Activated naive CD8-positive, alpha-beta T cell treated with anti-CD3 and anti-CD28 coated beads, Interleukin-2, amount 50 U/mL, for 24 hours (primary cell): ENCODE results near the gene SF3B2.
"Not testable (repeated sequence)": the region's sequence is repeated elsewhere in the genome, so short reads cannot be mapped to it uniquely, and the experiment has no call there.

Experiments
- ATAC-seq: fragments of 150-1000 bp; cut with Tn5 transposase; one replicate; pipeline ENCODE4 v1.10.0; 2021
- DNase-seq: peaks from one replicate; pipeline ENCODE4 v3.0.0; 2021
- H3K27ac Mint-ChIP-seq: one replicate; pipeline ENCODE4 v1.8.0; 2021; ENCODE audit warnings: mild to moderate bottlenecking, mixed read lengths
- H3K27me3 Mint-ChIP-seq: one replicate; pipeline ENCODE4 v1.8.0; 2021; ENCODE audit warnings: mixed read lengths
- H3K36me3 Mint-ChIP-seq: one replicate; pipeline ENCODE4 v1.8.0; 2021; ENCODE audit warnings: low read depth, mixed read lengths
- H3K4me1 Mint-ChIP-seq: one replicate; pipeline ENCODE4 v1.8.0; 2021; ENCODE audit warnings: mixed read lengths
- H3K4me3 Mint-ChIP-seq: one replicate; pipeline ENCODE4 v1.8.0; 2021; ENCODE audit warnings: mild to moderate bottlenecking, moderate library complexity, mixed read lengths
- H3K9me3 Mint-ChIP-seq: one replicate; pipeline ENCODE4 v1.8.0; 2021; ENCODE audit warnings: mixed read lengths

Gene SF3B2

GRCh38 chr11:66083767-66084166 lies 31.6 kb downstream of the SF3B2 start:
- DNase-seq (no peak), ATAC-seq (no peak)
- H3K9me3 Mint-ChIP-seq: no peaks in the 10 kb centered on the region
- H3K4me3 Mint-ChIP-seq: no peak overlapping the region
- peaks cover 90% of the 10 kb centered on the region for H3K4me1 Mint-ChIP-seq
- H3K27ac Mint-ChIP-seq: peak overlapping the region; percentile 41
- no peaks in the 10 kb centered on the region for H3K27me3 Mint-ChIP-seq
- H3K36me3 Mint-ChIP-seq: peaks cover 2% of the 10 kb centered on the region

GRCh38 chr11:66084821-66085475 lies 32.8 kb downstream of the SF3B2 start:
- Mint-ChIP-seq H3K27ac (peak overlapping the region; percentile 41), H3K4me1 (peaks cover 85% of the 10 kb centered on the region), H3K27me3 (no peaks in the 10 kb centered on the region), H3K36me3 (peaks cover 9% of the 10 kb centered on the region), H3K9me3 (no peaks in the 10 kb centered on the region), H3K4me3 (no peak overlapping the region)
- DNase-seq: no peak
- ATAC-seq: no peak

- ATAC-seq: no peak
- Mint-ChIP-seq H3K36me3 (peaks cover 14% of the 10 kb centered on the region), H3K4me3 (no peak overlapping the region), H3K27me3 (no peaks in the 10 kb centered on the region), H3K9me3 (no peaks in the 10 kb centered on the region), H3K4me1 (peaks cover 67% of the 10 kb centered on the region), H3K27ac (peak overlapping the region; percentile 13)
- no peak for DNase-seq
Measured at GRCh38 chr11:66087148-66087908, 35.2 kb downstream of the SF3B2 start.

- ATAC-seq: no peak
Measured at GRCh38 chr11:66089067-66089466, 36.9 kb downstream of the SF3B2 start.

GRCh38 chr11:66090288-66090687 lies 38.1 kb downstream of the SF3B2 start:
- Mint-ChIP-seq H3K27ac (no peak overlapping the region), H3K4me3 (no peak overlapping the region), H3K9me3 (no peaks in the 10 kb centered on the region)

More at GRCh38 chr11:66089067-66089466, 36.9 kb downstream of the SF3B2 start:
- Mint-ChIP-seq H3K4me1 (peaks cover 51% of the 10 kb centered on the region), H3K27me3 (no peaks in the 10 kb centered on the region), H3K27ac (no peak overlapping the region), H3K36me3 (peaks cover 17% of the 10 kb centered on the region), H3K9me3 (no peaks in the 10 kb centered on the region), H3K4me3 (no peak overlapping the region)
- DNase-seq: no peak

GRCh38 chr11:66092125-66092524 lies 40.0 kb downstream of the SF3B2 start:
- not testable (repeated sequence) for DNase-seq, H3K27ac Mint-ChIP-seq, H3K4me3 Mint-ChIP-seq, H3K27me3 Mint-ChIP-seq, ATAC-seq, H3K9me3 Mint-ChIP-seq
- Mint-ChIP-seq H3K36me3 (peaks cover 17% of the 10 kb centered on the region), H3K4me1 (peaks cover 32% of the 10 kb centered on the region)

More at GRCh38 chr11:66090288-66090687, 38.1 kb downstream of the SF3B2 start:
- no peak for DNase-seq
- H3K36me3 Mint-ChIP-seq: peaks cover 17% of the 10 kb centered on the region
- H3K4me1 Mint-ChIP-seq: peaks cover 40% of the 10 kb centered on the region
- no peak for ATAC-seq
- H3K27me3 Mint-ChIP-seq: no peaks in the 10 kb centered on the region

- Mint-ChIP-seq H3K36me3 (peaks cover 10% of the 10 kb centered on the region), H3K4me1 (peaks cover 58% of the 10 kb centered on the region), H3K27ac (peak overlapping the region; percentile 93)
- not testable (repeated sequence) for ATAC-seq, DNase-seq, H3K27me3 Mint-ChIP-seq, H3K9me3 Mint-ChIP-seq, H3K4me3 Mint-ChIP-seq
Measured at GRCh38 chr11:66099746-66100145, 47.6 kb downstream of the SF3B2 start.

GRCh38 chr11:66100272-66101065 lies 48.3 kb downstream of the SF3B2 start:
- Mint-ChIP-seq H3K36me3 (peaks cover 12% of the 10 kb centered on the region), H3K4me1 (peaks cover 65% of the 10 kb centered on the region)

GRCh38 chr11:66101066-66101464 lies 48.9 kb downstream of the SF3B2 start:
- Mint-ChIP-seq H3K4me3 (peak overlapping the region; percentile 79), H3K9me3 (no peaks in the 10 kb centered on the region), H3K36me3 (peaks cover 15% of the 10 kb centered on the region), H3K27me3 (no peaks in the 10 kb centered on the region), H3K27ac (peak overlapping the region; percentile 93), H3K4me1 (peaks cover 71% of the 10 kb centered on the region)
- DNase-seq (no peak), ATAC-seq (no peak)

More at GRCh38 chr11:66100272-66101065, 48.3 kb downstream of the SF3B2 start:
- H3K27ac Mint-ChIP-seq: peak overlapping the region; percentile 93
- ATAC-seq: peak; percentile 85
- DNase-seq: peak; percentile 63
- H3K4me3 Mint-ChIP-seq: peak overlapping the region; percentile 79
- no peaks in the 10 kb centered on the region for H3K27me3 Mint-ChIP-seq
- H3K9me3 Mint-ChIP-seq: no peaks in the 10 kb centered on the region

- Mint-ChIP-seq H3K4me1 (peaks cover 84% of the 10 kb centered on the region), H3K4me3 (peak overlapping the region; percentile 65), H3K36me3 (peaks cover 17% of the 10 kb centered on the region), H3K27ac (peak overlapping the region; percentile 90), H3K27me3 (no peaks in the 10 kb centered on the region), H3K9me3 (no peaks in the 10 kb centered on the region)
- DNase-seq (no peak), ATAC-seq (no peak)
Measured at GRCh38 chr11:66104057-66104638, 52.0 kb downstream of the SF3B2 start.

- Mint-ChIP-seq H3K4me3 (peak overlapping the region; percentile 59), H3K4me1 (peaks cover 89% of the 10 kb centered on the region), H3K27me3 (no peaks in the 10 kb centered on the region), H3K36me3 (peaks cover 15% of the 10 kb centered on the region), H3K27ac (peak overlapping the region; percentile 76), H3K9me3 (no peaks in the 10 kb centered on the region)
- peak; percentile 87 for ATAC-seq
- DNase-seq: peak; percentile 70
Measured at GRCh38 chr11:66106786-66107599, 54.8 kb downstream of the SF3B2 start.

- DNase-seq: no peak
- peak; percentile 6 for ATAC-seq
- peaks cover 93% of the 10 kb centered on the region for H3K4me1 Mint-ChIP-seq
- H3K27ac Mint-ChIP-seq: peak overlapping the region; percentile 76
- H3K27me3 Mint-ChIP-seq: no peaks in the 10 kb centered on the region
- peaks cover 15% of the 10 kb centered on the region for H3K36me3 Mint-ChIP-seq
- H3K9me3 Mint-ChIP-seq: no peaks in the 10 kb centered on the region
- H3K4me3 Mint-ChIP-seq: no peak overlapping the region
Measured at GRCh38 chr11:66107600-66108510, 55.7 kb downstream of the SF3B2 start.

GRCh38 chr11:66109294-66109693 lies 57.1 kb downstream of the SF3B2 start:
- peak; percentile 60 for ATAC-seq
- DNase-seq: no peak
- peaks cover 95% of the 10 kb centered on the region for H3K4me1 Mint-ChIP-seq

More at GRCh38 chr11:66109294-66109693, 57.1 kb downstream of the SF3B2 start:
- peaks cover 10% of the 10 kb centered on the region for H3K36me3 Mint-ChIP-seq
- no peaks in the 10 kb centered on the region for H3K27me3 Mint-ChIP-seq
- peak overlapping the region; percentile 76 for H3K27ac Mint-ChIP-seq
- no peaks in the 10 kb centered on the region for H3K9me3 Mint-ChIP-seq
- no peak overlapping the region for H3K4me3 Mint-ChIP-seq
